ENCODE data around the gene PAFAH2.

Gene PAFAH2

GRCh38 chr1:25927521-25928265 lies 70.2 kb downstream of the PAFAH2 start:
- no peak for DNase-seq

DNA sequence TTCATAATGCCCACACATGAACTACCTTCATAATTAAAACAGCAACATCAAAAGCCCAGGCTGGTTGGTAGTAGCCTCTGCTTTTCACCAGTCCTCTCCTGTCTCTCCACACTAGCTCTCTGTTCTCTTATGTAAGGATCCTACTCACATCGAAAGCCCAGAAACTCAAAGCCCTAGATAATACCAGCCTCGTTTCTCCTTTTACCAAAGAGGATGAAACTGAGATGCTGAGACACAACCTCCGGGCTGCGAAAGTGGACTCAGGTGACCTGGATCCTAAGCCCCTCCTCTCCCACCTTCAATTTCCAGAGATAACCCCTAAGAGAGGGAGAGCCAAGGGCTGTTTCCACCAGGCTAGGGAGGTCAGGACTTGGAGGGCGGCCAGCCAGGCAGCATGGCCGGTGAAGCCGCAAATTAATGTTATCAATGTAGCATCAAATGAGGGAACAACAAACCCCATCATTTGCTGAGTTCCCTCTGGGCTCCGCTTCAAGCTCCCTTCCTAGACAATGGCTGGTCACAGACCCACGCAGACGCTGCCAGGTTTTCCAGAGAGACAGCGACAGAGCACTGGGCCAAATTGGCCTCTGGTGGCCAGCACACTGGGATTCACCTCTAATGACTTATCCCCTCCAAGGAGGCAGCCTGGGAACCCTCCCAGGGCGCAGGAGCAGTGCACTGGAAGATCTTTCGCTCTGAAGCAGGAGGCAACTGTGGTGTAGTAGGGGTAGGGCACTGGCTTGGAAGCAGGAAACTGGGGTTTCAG lies 70.9 kb downstream of the PAFAH2 start:
- DNase-seq, result no peak

DNA sequence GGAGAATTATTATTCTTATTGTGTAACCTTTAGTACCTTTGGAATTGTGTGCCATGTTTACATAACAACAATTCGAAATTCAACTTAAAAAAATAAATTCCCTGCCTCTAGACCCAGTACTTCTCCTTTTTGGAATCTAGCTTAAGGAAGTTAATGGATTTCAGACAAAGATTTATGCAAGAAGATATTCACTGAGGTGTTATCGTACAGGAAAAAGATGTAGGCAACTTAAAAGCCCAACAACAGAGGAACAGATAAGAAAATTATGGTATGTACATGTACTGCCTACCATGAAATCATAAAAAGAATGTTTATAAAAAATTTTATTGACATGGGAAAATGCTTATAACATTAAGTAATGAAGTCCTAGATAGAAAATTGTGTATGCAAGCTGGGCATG lies 73.4 kb downstream of the PAFAH2 start:
- DNase-seq, result no peak

DNA sequence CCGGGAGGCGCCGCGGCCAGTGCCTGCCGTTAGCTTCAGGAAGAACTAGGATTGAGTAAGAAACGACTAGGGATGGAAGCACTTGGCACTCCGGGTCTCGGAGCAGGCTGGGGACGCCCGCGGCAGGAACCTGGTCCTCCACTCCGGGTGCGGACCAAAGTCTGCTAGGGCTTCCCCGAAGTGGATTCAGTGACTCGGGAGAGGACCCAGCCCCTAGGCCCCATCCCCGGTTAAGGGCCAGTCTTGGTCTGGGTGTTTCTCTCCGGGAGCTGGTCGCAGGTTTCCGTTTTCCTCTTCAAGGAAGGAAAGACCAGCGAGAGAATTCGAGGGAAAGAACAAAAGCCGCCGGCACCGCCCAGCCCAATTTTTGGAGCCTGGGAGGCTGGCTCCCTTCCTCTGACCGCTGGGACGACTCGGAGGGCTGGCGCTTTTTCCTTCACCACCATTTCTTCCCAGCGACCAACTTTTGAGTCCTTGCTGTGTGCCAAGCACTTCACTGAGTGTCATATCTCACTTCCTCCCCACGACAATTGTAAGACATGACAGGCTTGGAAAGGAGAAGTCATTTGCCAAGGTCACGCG lies 74.8 kb downstream of the PAFAH2 start:
- no peak for DNase-seq

GRCh38 chr1:25922056-25922970 lies 75.5 kb downstream of the PAFAH2 start:
- no peak for DNase-seq

DNA sequence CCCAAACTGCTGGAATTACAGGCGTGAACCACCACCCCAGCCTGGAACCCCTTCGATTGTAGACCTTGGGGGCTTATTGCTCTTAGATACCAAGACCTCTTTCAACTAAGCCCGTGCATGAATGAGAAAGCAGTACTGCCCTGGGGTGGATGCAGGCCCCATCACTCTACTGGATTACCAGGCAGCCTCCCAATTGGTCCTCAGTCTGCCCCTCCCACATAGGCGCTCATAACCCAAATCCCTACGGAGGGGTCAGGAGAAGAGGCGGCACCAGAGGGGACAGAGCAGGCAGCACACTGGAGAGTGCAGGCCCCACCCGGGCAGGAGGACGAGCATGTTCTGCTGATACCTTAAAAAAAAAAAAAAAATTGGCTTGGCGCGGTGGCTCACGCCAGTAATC lies 79.2 kb downstream of the PAFAH2 start:
- DNase-seq, result no peak

- DNase-seq, result no peak
These were observed 79.9 kb downstream of the PAFAH2 start for GRCh38 chr1:25917996-25918395.

DNA sequence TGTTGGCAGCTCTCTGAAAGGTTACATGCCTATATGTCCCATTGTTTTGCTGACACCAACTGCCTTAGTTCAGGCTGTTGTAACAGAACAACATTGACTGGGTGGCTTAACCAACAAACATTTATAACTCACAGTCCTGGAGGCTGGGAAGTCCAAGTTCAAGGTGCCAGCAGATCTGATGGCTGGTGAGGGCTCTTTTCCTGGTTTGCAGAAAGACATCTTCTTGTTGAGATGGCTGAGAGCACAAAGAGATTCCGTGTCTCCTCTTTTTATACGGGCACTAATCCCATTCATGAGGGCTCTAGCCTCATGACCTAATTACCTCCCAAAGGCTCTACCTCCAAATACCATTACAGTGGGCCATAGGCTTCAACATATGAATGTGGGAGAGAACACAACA lies 81.4 kb downstream of the PAFAH2 start:
- no peak for DNase-seq

- no peak for DNase-seq
These were observed 83.5 kb downstream of the PAFAH2 start for GRCh38 chr1:25914074-25914995.

DNA sequence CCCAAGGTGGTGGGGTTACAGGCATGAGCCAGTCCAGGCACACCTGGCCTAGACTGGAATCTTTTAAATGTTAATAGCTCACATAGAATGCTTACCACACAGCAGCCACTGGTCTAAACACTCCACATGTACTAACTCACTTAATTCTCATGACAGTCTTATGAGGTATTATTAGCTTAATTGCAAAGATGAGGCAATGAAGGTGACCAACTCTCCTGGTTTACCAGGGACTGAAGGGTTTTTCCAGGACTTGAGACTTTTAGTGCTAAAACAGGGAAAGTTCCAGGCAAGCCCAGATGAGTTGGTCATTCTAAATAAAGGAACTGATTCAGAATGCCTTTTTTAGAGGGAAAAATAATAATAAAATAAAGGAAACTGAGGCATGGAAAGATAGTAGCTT lies 84.7 kb downstream of the PAFAH2 start:
- no peak for DNase-seq

GRCh38 chr1:25912076-25912831 lies 85.6 kb downstream of the PAFAH2 start:
- no peak for DNase-seq

DNA sequence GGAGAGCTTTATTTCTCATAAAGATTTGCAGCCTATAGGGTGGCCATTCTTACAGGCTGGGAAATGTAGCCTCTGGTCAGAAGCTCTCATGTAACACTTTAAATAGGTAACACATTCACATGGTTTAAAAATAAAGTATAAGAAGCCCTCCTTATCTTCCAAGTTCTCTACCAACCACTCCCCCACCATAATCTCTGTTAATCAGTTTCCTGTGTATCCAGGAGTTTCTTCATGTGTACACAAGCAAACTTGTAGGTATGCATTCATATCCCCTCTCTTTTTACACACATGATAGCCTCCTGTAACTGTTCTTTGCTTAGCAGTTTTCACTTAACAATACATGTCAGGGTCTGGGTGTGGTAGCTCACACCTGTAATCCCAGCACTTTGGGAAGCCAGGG lies 86.7 kb downstream of the PAFAH2 start:
- DNase-seq, result no peak

Measured in NCI-H1436 treated with DMSO at 0.1 percent for 48 hours (cell line).